Iris pigment epithelial cell (primary cell): ENCODE data around the gene ARHGAP27.
A peak's percentile ranks its signal among the peaks of the same experiment; 100 is the strongest.
"Not testable (repeated sequence)": the region's sequence is repeated elsewhere in the genome, so short reads cannot be mapped to it uniquely, and the experiment has no call there.

Experiments
- DNase-seq: peaks from one replicate; pipeline ENCODE4 v3.0.0-alpha.2; 2011; ENCODE audit warnings: low read depth

The ARHGAP27 gene, protein sequence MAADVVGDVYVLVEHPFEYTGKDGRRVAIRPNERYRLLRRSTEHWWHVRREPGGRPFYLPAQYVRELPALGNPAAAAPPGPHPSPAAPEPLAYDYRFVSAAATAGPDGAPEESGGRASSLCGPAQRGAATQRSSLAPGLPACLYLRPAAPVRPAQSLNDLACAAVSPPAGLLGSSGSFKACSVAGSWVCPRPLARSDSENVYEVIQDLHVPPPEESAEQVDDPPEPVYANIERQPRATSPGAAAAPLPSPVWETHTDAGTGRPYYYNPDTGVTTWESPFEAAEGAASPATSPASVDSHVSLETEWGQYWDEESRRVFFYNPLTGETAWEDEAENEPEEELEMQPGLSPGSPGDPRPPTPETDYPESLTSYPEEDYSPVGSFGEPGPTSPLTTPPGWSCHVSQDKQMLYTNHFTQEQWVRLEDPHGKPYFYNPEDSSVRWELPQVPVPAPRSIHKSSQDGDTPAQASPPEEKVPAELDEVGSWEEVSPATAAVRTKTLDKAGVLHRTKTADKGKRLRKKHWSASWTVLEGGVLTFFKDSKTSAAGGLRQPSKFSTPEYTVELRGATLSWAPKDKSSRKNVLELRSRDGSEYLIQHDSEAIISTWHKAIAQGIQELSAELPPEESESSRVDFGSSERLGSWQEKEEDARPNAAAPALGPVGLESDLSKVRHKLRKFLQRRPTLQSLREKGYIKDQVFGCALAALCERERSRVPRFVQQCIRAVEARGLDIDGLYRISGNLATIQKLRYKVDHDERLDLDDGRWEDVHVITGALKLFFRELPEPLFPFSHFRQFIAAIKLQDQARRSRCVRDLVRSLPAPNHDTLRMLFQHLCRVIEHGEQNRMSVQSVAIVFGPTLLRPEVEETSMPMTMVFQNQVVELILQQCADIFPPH

DNA sequence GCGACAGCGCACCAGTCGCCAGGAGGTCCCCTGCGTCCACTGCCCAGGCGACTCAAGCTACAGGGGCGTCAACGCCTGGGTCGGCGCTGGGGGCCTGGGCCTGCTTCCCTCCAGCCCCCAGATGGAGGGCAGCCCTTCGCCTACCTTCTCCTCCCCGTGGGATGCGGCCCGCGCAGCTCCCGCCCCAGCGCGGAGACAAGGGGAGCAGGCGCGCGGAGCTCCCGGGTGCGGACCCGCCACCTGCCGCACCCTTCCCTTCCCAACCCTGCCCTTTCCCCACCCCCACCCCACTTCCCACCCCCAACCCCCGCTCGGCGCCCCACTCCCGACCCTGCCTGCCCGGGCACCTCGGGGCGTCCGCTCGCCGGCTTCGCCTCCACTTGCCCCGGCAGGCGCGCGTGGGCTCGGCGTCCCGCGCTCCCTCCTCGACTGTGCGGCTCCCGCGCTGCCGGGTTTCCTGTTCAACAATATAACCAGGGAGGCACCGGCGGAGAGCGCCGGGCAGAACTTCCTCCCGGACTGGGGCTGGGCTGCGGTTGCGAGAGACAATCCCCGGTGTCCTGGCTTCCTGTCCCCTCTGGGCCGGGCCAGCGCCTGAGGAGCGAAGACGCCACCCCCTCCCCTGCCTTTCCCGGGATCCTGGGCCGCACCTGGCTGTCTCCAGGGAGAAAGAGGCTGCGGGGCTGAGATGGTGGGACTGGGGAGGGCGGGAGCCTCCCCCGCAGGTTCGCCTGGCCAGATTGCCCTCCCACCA lies at the start of gene ARHGAP27:
TSS of gene ARHGAP27 (minus strand) at position 466 of the 754 bp plus-strand sequence. CDS start 2,591 bp downstream, outside the sequence.
- DNase-seq: no peak

DNA sequence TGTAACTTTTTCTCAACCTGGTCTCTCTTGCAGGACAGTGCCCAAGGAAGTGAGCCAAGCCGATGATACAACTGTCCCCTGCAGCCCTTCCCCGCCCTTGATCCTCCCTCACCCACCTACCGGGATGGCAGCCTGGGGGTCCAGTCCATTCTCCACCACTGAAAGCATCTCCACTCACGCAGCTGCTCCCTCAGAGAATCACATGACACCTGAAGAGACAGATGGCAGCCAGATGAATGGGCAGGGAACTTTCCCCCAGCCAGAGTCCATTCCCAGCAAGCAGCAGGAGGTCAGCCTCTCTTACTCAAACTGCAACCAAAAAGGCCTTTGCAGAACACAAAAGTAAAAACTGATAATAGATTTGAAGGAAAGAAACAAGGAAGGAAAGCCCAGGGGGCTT lies 49.6 kb upstream of the ARHGAP27 start:
- DNase-seq: not testable (repeated sequence)

DNA sequence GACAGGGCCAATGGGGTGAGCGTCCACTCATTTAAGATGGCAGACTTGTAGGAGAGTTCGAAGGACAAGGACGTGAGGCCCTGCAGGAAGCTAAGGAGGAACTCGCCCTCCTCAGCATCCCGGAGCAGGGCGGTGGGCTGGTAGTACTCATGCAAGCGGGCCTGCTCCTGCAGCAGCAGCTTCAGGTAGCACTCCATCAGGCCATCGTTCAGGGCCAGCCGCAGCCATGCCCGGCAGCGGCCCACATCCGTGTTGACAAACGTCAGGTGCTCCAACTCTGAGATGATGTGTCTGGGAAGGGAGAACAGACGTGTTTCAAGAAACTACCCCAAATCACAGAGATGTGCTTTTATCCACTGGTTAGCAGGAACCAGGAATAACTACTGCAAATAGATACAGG lies 42.8 kb upstream of the ARHGAP27 start:
- DNase-seq: not testable (repeated sequence)

DNA sequence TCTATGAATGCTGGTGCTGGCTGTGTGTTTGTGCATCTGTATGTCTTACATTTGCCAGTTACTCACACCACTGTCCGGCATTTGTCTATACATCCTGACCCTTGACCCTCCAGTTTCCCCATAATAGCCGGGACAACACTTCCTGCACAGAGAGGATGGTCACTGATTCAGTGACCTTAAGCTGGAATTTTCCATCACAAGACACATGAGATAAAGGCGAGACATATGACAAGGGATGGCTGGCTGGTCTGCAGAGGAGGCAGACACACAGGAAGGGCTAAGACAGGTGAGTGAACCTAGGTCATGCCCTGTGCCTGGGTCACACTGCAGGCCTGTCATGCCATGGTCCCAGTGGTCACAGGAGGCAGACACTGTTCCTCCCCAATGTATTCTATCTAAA lies 39.6 kb upstream of the ARHGAP27 start:
- not testable (repeated sequence) for DNase-seq

DNA sequence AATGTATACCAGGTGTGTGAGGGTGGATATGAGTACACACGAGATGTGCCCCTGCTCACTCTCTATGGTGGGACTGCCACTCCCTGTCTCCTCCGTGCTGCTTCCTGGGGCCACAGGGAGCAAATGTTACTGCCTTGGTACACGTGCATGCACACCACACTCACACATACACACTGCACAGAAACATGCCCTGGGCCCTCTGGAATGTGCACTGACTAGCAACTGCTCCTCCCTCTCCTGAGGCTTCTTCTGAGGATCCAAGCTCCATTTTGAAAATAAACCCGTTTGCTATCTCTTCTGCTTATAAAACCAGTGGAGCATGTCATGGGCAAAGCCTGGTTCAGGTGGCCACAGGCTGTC lies 36.5 kb upstream of the ARHGAP27 start:
- not testable (repeated sequence) for DNase-seq

DNA sequence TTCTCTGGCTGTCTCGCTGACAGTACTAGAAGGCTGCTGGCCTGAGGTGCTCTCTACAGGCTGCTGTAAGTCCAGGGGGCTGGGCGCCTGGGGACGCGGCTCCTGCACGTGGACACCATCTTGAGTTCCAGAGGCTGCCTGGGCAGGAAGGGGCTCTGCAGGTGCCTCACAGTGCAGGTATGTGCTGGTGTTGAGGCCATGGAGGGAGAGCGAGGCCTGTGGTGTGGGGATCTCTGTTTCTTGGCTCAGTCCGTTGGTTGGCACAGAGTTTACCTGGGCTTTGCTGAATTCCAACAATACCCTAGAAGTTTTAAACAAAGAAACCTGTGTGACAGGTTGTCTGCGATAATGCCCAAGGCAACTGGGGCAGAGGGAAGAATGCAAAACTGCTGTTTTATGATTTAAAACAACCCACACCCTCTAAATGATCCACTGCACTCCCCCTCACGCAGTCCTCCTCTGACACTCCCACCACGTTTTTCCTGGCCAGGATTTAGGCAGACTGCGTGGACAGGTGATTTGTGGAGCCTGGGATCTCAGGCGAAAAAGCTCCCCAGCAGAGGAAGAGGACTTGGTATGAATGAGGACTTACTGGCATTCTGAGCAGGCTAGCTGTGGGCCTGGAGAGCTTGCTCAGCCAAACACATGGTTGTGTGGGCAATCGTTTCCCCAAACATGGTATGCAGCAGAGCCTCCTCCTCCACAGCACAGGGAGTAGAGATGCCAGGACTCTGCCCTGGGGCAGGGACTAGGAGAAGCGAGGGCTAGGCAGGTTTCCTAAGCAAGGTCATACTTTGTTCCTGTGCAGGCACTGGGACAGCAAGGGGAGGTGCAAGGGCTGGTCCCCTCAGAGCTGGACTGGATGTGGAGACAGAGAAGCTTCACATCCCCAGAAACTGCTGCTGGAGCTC lies 35.9 kb upstream of the ARHGAP27 start:
- not testable (repeated sequence) for DNase-seq

DNA sequence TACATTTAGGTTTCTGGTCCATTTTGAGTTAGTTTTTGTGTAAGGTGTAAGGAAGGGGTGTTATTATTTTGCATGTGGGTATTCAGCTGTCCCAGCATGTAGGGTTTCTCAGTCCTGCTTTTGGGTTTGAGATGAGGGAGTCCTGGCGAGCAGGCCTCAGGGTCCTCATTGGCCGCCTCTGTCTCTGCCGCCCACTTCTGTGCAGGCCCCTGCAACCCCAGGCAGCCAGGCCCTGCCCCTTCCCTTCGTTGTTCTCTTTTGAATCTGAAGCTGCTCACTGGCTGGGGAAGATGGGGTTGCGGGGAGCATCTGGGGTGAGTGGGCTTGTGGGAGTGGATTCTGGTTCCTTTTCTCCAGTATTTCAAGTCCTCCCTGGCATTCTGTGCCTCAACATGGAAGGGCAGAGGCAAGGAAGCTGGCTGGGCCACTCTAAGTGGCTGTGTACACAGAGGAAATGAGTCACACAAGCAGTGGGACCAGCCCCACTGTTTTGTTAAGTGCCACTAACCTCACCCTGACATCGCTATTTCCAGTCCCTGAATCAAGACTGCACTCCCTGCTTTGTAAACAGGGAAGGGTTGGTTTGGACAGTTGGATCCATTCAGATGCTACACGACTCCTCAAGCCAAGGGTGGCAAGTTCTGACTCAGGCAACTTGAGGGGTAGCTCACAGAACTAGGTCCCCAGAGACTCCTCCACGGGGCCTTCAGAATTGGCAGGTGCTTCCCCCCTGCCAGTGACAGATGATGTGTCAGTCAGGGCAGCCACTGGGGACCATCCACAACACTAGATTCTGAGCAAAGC lies 29.1 kb upstream of the ARHGAP27 start:
- DNase-seq: peak; percentile 29

DNA sequence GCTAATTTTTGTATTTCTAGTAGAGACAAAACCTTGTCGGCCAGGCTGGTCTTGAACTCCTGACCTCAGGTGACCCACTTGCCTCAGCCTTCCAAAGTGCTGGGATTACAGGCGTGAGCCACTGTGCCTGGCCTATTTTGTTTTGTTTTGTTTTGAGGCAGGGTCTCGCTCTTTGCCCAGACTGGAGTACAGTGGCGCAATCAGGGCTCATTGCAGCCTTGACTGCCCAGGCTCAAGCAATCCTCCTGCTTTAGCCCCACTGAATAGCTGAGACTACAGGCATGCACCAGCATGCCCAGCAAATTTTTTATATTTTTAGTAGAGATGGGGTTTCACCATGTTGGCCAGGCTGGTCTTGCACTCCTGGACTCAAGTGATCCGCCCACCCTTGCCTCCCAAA lies 27.8 kb upstream of the ARHGAP27 start:
- DNase-seq: not testable (repeated sequence)

DNA sequence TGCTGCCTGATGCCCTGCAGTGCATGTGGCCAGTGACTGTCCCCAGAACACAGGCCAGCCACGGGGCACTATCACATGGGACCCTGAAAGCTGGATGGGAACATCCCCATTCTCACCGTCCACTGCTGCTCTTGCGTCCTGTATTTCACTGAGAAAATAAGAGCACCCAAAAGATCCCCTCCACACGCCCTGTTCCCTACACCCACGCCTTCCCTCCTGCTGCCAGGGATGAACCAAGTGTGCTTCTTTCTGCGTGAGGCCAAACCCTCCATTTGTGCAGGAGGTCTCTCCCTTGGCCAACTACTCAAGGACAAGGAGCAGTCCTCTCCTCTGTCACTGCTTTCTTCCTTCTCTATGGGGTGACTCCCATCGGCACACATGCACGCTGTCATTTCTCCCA lies 21.7 kb upstream of the ARHGAP27 start:
- DNase-seq: not testable (repeated sequence)

DNA sequence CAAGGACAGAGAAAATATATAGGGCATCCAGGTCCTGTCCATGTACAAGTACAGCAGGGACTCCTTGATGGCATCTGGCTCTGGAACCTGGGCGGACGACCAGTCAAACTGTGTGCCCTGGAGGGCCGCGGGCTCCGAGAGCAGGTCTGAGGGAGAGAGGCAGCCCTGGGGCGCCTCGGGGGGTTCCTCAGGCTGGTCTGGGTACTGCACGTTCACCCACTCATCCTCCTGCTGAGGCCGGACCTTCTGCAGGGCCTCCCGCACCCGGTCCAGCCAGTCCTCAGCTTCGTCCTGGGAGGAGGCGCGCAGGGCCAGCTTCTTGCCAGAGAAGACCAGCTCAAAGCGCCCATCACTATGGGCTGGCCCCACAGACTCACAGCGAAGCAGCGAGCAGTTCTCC lies 21.1 kb upstream of the ARHGAP27 start:
- DNase-seq: not testable (repeated sequence)

DNA sequence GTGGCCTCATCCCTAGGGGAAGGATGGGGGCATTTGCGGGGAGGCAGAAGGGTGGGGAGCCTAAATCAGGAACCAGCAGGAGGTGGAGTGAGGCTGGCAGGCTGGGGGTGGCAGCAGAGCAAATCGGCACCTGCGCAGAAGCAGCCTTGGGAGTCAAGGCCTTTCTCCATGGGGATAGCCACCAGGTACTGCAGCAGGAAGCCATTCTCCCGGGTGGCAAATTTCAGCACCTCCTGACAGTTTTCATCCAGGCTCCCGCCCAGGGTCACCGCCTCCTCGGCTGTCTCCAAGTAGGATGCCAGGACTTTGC lies 20.5 kb upstream of the ARHGAP27 start:
- DNase-seq: not testable (repeated sequence)

DNA sequence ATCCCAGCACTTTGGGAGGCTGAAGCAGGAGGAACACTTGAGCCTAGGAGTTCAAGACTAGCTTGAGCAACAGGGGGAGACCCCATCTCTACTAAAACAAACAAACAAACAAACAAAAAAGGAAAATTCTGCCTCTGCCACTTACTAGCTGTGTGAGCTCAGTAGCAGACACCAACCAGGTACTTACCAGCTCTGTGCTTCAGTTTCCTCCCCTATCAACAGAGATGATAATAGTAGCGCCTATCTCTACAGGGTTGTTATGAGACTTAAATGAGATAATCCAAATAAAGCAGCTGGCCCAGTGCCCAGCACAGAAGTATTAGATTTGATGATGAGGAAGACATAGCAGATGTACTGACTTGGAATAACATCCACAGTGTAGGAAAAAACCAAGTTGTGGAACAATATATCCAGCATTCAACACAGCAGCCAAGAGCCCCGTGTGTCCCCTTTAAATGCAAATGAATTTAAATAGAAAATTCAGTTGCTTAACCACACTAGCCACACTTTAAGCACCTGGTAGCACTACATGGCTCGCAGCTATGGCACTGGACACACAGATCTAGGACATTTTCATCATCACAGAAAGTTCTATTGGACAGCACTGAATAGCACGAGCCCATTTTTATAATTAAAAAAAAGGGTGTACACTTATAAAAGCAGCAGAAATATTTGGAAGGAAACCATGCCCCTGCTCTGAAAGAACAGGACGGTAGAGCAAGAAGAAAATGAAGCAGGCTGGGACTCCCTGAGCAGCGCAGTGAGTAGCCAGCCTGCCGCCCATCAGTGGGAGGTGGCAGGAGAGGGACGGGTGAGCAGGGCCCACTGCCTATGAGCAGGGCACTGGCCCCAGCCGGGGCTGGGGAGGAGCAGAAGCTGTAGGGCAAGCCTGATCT lies 19.9 kb upstream of the ARHGAP27 start:
- DNase-seq: not testable (repeated sequence)

DNA sequence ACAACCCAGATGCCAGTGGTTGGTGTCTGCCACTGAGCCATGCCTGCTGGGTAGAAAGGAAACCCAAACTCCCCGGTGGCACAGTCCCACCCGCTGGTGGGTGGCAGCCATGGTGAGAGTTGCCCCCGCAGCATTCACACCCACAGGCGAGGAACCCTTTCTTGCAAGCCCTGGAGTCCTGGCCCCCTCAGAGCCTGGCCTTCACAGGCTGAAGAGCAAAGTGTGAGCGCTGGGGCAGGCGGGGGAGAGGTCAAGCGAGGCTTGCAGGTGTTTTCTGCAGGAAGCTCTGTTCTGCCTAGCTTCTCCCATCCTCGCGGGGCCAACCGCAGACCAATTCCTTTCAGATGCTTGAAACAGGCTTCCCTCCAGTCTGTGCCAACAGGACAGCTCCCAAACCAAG lies 19.0 kb upstream of the ARHGAP27 start:
- DNase-seq: not testable (repeated sequence)

DNA sequence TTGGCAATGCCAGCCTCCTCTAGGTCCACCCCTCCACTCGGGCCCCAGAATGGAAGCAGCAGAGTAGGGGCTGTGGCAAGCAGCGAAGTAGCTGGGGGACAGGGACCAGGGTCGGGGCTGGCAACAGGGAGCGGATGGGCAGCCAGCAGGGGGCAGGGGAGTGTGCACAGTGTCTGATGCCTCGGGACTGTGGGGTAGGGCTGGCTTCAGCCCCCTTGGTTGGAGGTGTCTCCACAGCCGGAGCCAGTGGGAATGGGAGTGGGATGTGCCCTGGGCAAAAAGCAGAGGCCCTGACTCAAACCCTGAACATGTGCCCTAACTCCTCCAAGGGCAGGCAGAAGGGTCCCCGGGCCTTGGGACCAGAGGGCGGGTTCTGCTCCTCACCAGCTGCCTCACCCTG lies 18.5 kb upstream of the ARHGAP27 start:
- no peak for DNase-seq

DNA sequence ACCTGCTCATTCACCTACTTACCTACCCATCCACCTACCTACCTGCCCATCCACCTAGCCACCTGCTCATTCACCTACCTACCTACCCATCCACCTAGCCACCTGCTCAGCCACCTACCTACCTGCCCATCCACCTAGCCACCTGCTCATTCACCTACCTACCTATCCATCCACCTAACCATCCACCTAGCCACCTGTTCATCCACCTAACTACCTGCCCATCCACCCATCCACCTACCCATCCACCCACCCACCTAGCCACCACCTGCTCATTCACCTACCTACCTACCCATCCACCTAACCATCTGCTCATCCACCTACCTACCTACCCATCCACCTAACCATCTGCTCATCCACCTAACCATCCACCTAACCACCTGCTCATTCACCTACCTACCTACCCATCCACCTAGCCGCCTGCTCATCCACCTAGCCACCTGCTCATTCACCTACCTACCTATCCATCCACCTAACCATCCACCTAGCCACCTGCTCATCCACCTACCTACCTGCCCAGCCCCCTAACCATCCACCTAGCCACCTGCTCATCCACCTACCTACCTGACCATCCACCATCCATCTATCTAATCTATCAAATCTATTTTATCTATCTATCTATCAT lies 17.1 kb upstream of the ARHGAP27 start:
- not testable (repeated sequence) for DNase-seq

DNA sequence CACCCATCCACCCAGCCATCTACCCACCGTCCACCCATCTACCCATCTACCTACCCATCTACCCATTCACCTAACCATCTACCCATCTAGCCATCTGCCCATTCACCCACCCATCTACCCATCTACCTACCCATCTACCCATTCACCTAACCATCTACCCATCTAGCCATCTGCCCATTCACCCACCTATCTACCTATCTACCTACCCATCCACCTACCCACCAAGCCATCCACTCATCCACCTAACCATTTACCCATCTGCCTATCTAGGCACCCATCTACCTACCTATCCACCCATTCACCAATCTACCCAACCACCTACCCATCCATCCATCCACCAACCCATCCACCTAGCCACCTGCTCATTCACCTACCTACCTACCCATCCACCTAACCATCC lies 16.6 kb upstream of the ARHGAP27 start:
- DNase-seq: not testable (repeated sequence)

DNA sequence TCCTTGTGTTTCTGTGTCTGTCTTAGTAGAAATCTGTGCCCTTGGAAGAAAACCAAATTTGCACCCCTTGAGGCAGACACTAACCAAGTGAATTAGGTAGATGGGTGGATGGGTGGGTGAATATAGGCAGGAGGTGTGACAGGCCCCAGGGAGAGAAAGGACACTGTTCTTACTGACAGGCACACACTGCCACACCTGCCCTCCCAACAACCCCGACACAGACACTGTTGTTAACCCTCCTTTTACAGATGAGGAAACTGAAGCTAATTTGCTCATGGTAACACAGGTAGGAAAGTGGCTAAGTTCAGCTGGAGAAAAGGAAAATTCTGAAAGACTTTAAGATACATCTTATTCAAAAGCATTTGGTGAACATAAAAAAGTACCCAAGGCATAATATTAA lies 15.8 kb upstream of the ARHGAP27 start:
- DNase-seq: not testable (repeated sequence)

DNA sequence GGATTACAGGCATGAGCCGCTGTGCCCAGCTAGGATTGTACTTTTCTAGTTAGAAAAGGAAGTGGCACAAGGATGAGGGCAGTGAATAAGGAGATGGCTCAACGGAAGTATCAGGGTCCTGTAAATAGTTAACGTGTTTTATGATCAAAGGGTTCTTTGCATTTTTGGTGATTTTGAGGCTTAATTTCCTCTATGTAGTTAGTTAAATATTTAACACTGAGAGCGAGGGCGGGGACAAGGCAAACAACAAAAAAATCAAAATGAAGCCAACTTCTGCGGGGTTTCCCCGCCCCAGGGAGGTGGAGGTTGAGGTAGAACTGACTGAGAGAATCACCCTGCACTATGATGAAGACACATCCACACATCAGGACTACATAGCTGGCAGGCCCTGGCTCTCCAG lies 15.4 kb upstream of the ARHGAP27 start:
- not testable (repeated sequence) for DNase-seq

DNA sequence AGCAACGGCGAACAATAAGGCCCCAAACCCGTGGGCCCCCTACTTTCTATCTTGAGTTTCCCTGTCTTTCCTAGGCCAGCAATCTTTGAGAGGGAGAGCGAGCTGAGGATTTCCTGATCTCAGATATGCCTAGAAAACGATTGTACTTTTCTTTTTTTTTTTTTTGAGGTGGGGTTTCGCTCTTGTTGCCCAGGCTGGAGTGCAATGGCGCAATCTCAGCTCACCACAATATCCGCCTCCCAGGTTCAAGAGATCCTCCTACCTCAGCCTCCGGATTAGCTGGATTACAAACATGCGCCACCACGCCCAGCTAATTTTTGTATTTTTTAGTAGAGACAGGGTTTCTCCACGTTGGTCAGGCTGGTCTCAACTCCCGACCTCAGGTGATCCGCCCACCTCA lies 15.0 kb upstream of the ARHGAP27 start:
- DNase-seq: not testable (repeated sequence)
